Skeletal muscle tissue (tissue), 4 donors: ENCODE results near the gene CRY1. TPM values are rescaled to one million over a fixed set of nuclear protein-coding genes. Genes with fewer than 3 reads are reported as not detected.
"Not testable (repeated sequence)": the region's sequence is repeated elsewhere in the genome, so short reads cannot be mapped to it uniquely, and the experiment has no call there.

Source experiments
- H3K27ac ChIP-seq: one replicate; pipeline ENCODE4 v1.7.0; 2013; ENCODE audit warnings: mild to moderate bottlenecking, low read depth, low read length, inconsistent platforms
- H3K27me3 ChIP-seq, 3 donors: one replicate each; pipeline ENCODE4 v1.7.0; 2013; ENCODE audit warnings: low read length in 3 of 3; ENCODE audit not compliant: control insufficient read depth in 3 of 3, insufficient read depth in 3 of 3
- H3K36me3 ChIP-seq, 3 donors: one replicate each; pipeline ENCODE4 v1.7.0; 2013; ENCODE audit warnings: low read length in 3 of 3; ENCODE audit not compliant: control insufficient read depth in 3 of 3, insufficient read depth in 3 of 3
- H3K4me1 ChIP-seq, 3 donors: one replicate each; pipeline ENCODE4 v1.7.0; 2013; ENCODE audit warnings: low read length in 3 of 3, mild to moderate bottlenecking in 3 of 3; ENCODE audit not compliant: control insufficient read depth in 3 of 3, insufficient read depth in 3 of 3
- H3K4me3 ChIP-seq, 3 donors: one replicate each; pipeline ENCODE4 v1.7.0; 2013; ENCODE audit warnings: low read length in 3 of 3
- H3K9ac ChIP-seq, 3 donors: one replicate each; pipeline ENCODE4 v1.7.0; 2013; ENCODE audit warnings: low read length in 3 of 3, mild to moderate bottlenecking in 3 of 3, moderate library complexity in 2 of 3, low read depth in 1 of 3
- H3K9me3 ChIP-seq, 3 donors: one replicate each; pipeline ENCODE4 v1.7.0; 2013; ENCODE audit warnings: low read length in 3 of 3; ENCODE audit not compliant: control insufficient read depth in 3 of 3
- total RNA-seq: library from RNA; depleted of rRNA; stranded (reverse); fragments of >200 nt; gene quantifications from one replicate; pipeline ENCODE4 v1.2.3, GENCODE V29; 2014
- donor health status: Osteomylitis.

The CRY1 gene
- total RNA-seq, 1 donor from 2014 or later = 24.0 TPM

DNA sequence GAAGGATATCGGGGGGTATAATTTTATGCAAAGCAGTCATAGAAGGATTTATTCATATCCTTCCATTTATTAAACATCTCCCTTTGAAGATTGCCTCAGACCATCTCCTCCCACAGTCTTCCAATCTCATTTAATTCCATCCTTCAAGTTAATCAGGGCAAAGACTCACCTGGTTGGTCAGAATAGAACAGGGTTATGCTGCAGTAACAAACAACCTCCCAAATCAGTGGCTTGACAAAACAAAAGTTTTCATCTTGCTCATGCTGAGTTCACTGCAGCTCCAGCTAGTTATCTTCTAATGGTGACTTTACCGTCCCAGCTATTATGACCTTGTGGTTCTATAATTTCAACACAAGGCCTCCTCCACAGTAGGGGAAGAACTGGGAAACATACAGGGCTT lies 57.6 kb downstream of the CRY1 start:
- H3K9ac ChIP-seq = no peak overlapping the region
- no peaks in the 10 kb centered on the region for H3K27me3 ChIP-seq
- no peaks in the 10 kb centered on the region for H3K36me3 ChIP-seq
- no peaks in the 10 kb centered on the region for H3K4me1 ChIP-seq
- H3K27ac ChIP-seq = no peak overlapping the region
- no peaks in the 10 kb centered on the region for H3K9me3 ChIP-seq
- no peak overlapping the region for H3K4me3 ChIP-seq

DNA sequence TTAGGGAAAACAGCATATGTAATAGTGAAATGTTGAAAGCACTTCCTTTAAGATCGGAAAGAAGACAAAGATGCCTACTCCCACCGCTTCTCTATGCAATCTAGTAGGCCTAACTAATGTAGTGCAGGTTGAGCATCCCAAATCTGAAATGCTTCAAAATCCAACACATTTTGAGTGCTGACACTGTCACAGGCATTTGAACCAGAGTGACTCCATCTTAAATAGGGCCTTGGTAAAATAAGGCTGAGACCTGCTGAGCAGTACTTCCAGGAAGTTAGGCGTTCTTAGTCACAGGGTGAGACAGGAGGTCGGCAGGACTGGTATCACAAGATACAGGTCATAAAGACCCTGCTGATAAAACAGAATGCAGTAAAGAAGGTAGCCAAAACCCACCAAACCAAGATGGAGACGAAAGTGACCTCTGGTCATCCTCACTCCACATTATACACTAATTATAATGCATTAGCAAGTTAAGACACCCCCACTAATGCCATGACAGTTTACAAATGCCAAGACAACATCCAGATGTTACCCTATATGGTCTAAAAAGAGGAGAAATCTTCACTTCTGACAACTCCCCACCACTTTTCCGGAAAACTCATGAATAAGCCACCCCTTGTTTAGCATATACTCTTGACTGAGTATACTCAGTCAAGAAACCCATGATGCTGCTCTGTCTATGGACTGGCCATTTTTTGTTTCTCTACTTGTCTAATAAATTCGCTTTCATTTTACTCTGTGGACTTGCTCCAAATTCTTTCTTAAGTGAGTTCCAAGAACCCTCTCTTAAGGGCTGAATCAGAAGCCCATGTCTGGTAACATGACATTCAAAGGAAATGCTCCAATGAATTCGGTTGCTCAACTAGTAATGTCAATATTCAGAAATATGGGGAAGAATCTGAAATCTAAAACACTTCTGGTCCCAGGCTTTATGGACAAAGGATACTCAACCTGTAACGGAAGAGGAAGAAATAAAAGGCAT lies 59.3 kb downstream of the CRY1 start:
- Histone ChIP-seq H3K4me3 (no peak overlapping the region), H3K9ac (no peak overlapping the region), H3K36me3 (no peaks in the 10 kb centered on the region), H3K4me1 (peaks cover 2 to 4% (median 3%) of the 10 kb centered on the region in 3 donors), H3K27ac (no peak overlapping the region), H3K27me3 (no peaks in the 10 kb centered on the region), H3K9me3 (no peaks in the 10 kb centered on the region)

DNA sequence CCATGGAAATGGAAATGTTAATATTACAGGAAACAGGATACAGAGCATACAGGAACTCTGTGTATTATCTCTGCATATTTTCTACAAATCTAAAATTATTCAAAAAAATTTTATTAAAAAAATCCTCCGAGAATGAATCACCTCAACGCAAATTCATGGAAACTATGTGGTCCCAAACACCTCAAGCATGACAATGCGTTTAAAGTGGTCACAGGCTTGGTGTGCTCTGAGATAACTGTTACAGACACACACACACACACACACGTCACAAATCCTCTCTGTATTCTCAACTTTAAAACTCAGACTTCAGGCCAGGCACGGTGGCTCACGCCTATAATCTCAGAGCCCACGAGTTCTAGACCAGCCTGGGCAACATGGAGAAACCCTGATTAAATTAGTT lies 61.1 kb downstream of the CRY1 start:
- Histone ChIP-seq H3K4me1 (peaks cover 5 to 15% (median 8%) of the 10 kb centered on the region in 3 donors), H3K9me3 (no peaks in the 10 kb centered on the region)

DNA sequence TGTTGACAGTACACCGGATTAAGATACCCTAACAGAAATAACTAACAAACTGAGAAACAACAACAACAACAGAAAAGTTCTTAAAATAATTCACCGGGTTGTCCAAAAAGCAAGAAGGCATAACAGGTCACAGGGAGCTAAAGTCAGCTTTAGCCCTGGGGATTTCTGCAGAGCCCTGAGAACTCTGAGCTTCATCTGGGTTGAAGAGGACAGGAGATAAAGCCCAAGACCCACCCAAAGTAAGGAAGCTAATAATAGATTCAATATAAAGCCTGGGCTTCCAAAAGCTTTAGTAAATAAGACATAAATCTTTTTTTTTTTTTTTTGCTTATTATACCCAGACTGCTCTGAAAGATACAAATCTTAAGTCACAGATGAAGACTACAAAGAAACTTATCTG lies 62.3 kb downstream of the CRY1 start:
- Histone ChIP-seq H3K27ac (peak overlapping the region; percentile 37), H3K36me3 (no peaks in the 10 kb centered on the region), H3K4me1 (peaks cover 8 to 22% (median 12%) of the 10 kb centered on the region in 3 donors), H3K9ac (no peak overlapping the region), H3K27me3 (no peaks in the 10 kb centered on the region), H3K4me3 (no peak overlapping the region), H3K9me3 (no peaks in the 10 kb centered on the region)

More for the DNA sequence above, 61.1 kb downstream of the CRY1 start:
- Histone ChIP-seq H3K27me3 (no peaks in the 10 kb centered on the region), H3K4me3 (no peak overlapping the region), H3K9ac (no peak overlapping the region), H3K27ac (no peak overlapping the region), H3K36me3 (no peaks in the 10 kb centered on the region)

DNA sequence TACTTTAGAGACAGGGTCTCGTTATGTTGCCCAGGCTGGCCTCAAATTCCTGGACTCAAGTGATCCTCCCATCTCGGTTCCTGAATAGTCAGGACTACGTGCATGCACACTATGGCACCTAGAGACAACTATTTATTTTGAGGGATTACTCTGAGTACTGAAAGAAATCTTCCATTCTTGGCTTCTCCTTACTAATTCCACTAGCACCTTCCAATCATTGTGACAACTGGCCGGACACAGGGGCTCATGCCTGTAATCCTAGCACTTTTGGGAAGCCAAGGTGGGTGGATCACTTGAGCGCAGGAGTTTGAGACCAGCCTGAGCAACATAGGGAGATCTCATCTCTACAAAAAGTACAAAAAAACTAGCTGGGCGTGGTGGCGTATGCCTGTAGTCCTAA lies 64.3 kb downstream of the CRY1 start:
- Histone ChIP-seq H3K27me3 (no peaks in the 10 kb centered on the region), H3K4me1 (peaks cover 15 to 22% (median 16%) of the 10 kb centered on the region in 3 donors), H3K36me3 (no peaks in the 10 kb centered on the region), H3K27ac (peak overlapping the region; percentile 95), H3K9ac (no peak overlapping the region), H3K9me3 (no peaks in the 10 kb centered on the region), H3K4me3 (no peak overlapping the region)

DNA sequence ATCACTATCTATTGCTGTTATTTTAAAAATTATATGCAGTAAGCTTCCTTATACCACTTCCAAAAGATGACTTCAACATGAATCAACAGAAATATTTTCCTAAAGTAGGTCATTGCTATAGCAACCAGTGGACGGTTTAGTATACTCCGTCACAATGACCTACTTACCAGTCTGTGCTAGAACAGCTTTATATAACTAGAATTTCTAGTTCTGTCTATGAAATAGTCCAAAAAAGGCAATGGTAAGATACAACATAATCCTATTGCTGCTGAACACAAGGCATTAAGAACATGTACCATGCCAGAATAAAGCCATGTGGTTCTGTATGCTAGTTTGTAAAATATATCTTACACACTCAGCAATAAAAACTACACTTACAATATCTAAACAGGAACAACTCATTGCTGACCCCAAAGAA lies 65.7 kb downstream of the CRY1 start:
- peak overlapping the region; percentile 95 for H3K27ac ChIP-seq
- peak overlapping the region in 2 of 3 donors; percentile 41 to 81 for H3K9ac ChIP-seq
- no peaks in the 10 kb centered on the region for H3K36me3 ChIP-seq
- H3K4me1 ChIP-seq = peaks cover 15 to 22% (median 16%) of the 10 kb centered on the region in 3 donors
- H3K9me3 ChIP-seq = no peaks in the 10 kb centered on the region
- H3K27me3 ChIP-seq = no peaks in the 10 kb centered on the region
- H3K4me3 ChIP-seq = peak overlapping the region; percentile 6 to 54 (median 29)

DNA sequence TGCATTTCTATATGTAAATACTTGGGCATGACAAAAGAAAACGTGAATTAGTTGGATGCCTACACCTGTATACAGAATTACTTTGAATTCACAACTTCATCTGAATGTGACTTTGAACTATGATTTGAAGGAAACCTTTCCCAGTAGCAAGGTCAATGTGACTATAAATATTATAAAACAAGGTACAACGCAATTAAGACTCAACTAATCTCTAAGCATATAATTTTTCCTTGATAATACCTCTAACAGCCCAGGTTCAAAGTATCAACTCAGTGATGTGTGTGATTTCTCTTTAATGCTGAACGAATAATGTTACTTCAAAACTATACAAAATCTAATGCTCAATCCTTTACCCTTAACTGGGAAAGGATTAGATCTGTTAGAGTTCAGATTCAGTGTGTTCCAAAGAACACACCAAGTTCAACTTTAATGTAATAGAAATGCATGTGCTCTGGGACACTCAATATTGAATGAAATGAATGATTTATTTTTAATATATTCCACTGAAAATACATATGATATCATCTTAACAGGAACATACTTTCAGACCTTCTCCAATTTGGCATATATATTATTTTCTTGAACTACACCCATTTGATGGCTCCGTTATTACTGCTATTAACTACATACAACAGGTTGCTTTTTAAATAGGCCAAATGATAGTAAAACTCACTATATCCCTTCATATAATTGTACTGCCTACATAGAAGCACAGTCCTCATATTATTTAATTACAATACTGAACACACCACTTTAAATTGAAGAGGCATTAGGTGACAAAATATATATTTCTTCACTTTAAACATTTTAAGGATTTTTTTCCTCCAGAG lies 66.3 kb downstream of the CRY1 start:
- no peaks in the 10 kb centered on the region for H3K36me3 ChIP-seq

GRCh38 chr12:107026356-107026755 lies 67.0 kb downstream of the CRY1 start:
- H3K4me3 ChIP-seq, H3K36me3 ChIP-seq, H3K27me3 ChIP-seq, H3K9ac ChIP-seq, H3K9me3 ChIP-seq: not testable (repeated sequence)
- Histone ChIP-seq H3K4me1 (peaks cover 15 to 22% (median 16%) of the 10 kb centered on the region in 3 donors), H3K27ac (peak overlapping the region; percentile 95)

More for the DNA sequence above, 66.3 kb downstream of the CRY1 start:
- H3K9me3 ChIP-seq = no peaks in the 10 kb centered on the region
- H3K27me3 ChIP-seq = no peaks in the 10 kb centered on the region
- peak overlapping the region in 1 of 3 donors; percentile 54 for H3K4me3 ChIP-seq
- peak overlapping the region in 2 of 3 donors; percentile 41 to 81 for H3K9ac ChIP-seq
- peaks cover 15 to 22% (median 16%) of the 10 kb centered on the region in 3 donors for H3K4me1 ChIP-seq
- peak overlapping the region; percentile 95 for H3K27ac ChIP-seq

DNA sequence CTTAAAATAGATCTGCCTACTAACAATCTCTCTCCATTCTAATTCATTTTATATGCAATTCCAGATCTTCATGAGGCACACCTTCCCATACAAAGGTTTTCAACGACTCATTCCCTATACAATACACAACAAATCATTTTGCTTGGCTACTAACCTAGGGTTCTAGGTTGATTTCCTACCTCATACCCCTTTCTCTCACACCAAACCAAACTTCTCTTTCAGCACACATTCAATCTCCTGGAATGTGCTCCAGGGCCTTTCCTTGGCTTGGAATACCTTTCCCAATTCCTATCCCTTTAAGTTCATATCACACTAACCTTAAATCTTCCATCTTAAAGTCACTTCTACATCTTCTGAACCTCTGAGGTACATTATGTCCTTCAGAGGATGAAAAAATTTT lies 67.7 kb downstream of the CRY1 start:
- no peaks in the 10 kb centered on the region for H3K27me3 ChIP-seq
- H3K36me3 ChIP-seq = no peaks in the 10 kb centered on the region
- peaks cover 15 to 22% (median 16%) of the 10 kb centered on the region in 3 donors for H3K4me1 ChIP-seq
- H3K27ac ChIP-seq = no peak overlapping the region
- H3K9ac ChIP-seq = no peak overlapping the region
- H3K9me3 ChIP-seq = no peaks in the 10 kb centered on the region
- H3K4me3 ChIP-seq = no peak overlapping the region
